Ovary (tissue), 3 donors: Measurements from ENCODE around the gene VPS13C.

Experiments used
- CTCF ChIP-seq, 3 donors: fragments of 450-650 bp in 2 of 3; fragments of 200-600 bp in 1 of 3; IDR thresholded peaks; one replicate each; pipeline versions ENCODE4 v1.5.1 to v1.8.0; 2016 to 2022; ENCODE audit warnings: antibody characterized with exemption in 3 of 3, mild to moderate bottlenecking in 1 of 3
- EP300 ChIP-seq: sonication (generic); formaldehyde crosslinking; IDR thresholded peaks from one replicate; pipeline ENCODE4 v1.6.1; 2017; ENCODE audit warnings: antibody characterized with exemption
- POLR2A ChIP-seq: fragments of 450-650 bp; IDR thresholded peaks from one replicate; pipeline ENCODE4 v1.6.1; 2017; ENCODE audit warnings: antibody characterized with exemption, mild to moderate bottlenecking, moderate library complexity
- donor health status: DM: no; HTN: no; CAD: no.

DNA sequence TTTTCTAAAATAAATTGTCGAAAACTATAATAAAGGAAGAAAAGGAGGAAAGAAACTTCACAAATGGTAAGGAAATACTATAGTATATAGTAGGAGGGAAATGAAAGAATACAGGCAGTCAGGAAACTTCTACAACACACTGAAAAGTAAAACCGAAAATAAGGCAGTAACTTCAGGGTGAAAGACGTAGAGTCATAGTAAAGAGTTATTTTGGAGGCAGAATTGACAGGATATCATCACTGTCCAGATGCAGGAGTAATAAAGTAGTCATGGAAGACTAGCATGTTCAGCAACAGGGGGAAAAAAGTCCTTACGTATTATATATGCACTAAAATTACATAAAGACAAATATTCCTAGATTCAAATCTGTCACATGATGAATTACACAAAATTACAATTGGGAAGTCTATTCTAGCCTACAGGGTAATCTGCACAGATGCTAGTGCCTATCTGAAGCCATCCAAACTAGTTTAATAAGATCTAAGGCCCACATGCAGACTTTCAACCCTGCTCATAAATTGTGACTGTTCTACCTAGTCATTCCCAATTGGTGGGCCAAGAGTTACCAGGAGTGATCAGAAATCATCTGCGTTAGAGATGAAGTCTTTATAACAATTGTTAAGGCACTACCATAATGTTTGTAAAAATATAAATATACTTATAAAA is 14.0 kb downstream of the VPS13C start:
- TF ChIP-seq CTCF (IDR thresholded peaks at IDR 0.05) (no peak), POLR2A (no peak), EP300 (no peak)
